Tibial nerve (tissue), 4 donors: ENCODE data around the gene MRFAP1.

ENCODE experiments used
- EP300 ChIP-seq, 2 donors: sonication (generic); formaldehyde crosslinking; IDR thresholded peaks; one replicate each; pipeline ENCODE4 v1.6.1; 2017; ENCODE audit warnings: antibody characterized with exemption in 2 of 2, mild to moderate bottlenecking in 1 of 2
- TF ChIP-seq, protein P1 (sequence below), 5 experiments: fragments of 200-600 bp in 3 of 5; fragments of 450-650 bp in 2 of 5; sonication (generic) in 3 of 5; IDR thresholded peaks; one replicate each; pipeline ENCODE4 v1.5.1; 2016 to 2019; ENCODE audit warnings: antibody characterized with exemption in 5 of 5, mild to moderate bottlenecking in 3 of 5, moderate library complexity in 2 of 5

DNA sequence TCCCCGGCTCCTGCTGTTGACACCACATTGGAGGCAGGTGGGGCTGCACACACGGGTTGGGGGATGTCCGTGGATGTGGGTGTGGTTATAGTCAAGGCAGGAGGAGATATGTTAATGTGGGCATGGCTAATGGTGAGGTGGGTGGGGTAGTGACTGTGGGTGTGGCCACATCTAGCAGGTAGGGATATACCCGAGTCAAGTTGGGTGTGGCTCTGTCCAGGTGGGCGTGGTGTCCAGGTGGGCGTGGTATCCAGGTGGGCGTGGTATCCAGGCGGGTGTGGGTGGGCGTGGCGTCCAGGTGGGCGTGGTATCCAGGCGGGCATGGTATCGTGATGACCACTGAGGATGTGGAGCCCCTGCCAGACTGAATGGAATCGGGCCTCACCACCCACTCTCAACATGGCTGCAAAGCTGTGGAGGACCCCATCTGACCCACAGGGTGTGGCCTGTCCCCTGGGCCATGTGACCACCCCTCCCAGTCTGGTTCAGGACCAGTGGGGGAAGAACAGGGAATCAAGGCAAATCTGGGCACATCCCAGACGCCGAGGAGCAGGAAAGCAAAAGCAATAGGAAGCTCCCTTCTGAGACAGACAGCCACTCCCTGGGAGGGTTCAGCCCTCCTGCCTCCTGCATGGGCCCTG, 44.5 kb upstream of the MRFAP1 start:
- TF ChIP-seq, protein P1, sequence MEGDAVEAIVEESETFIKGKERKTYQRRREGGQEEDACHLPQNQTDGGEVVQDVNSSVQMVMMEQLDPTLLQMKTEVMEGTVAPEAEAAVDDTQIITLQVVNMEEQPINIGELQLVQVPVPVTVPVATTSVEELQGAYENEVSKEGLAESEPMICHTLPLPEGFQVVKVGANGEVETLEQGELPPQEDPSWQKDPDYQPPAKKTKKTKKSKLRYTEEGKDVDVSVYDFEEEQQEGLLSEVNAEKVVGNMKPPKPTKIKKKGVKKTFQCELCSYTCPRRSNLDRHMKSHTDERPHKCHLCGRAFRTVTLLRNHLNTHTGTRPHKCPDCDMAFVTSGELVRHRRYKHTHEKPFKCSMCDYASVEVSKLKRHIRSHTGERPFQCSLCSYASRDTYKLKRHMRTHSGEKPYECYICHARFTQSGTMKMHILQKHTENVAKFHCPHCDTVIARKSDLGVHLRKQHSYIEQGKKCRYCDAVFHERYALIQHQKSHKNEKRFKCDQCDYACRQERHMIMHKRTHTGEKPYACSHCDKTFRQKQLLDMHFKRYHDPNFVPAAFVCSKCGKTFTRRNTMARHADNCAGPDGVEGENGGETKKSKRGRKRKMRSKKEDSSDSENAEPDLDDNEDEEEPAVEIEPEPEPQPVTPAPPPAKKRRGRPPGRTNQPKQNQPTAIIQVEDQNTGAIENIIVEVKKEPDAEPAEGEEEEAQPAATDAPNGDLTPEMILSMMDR (IDR thresholded peaks at IDR 0.05): no peak
- TF ChIP-seq EP300 (IDR thresholded peaks at IDR 0.05): no peak
